ENCODE results near the gene TMEM59. TPM values are rescaled to one million over a fixed set of nuclear protein-coding genes. Genes with fewer than 3 reads are reported as not detected.
A peak's percentile ranks its signal among the peaks of the same experiment; 100 is the strongest.

Gene TMEM59
- total RNA-seq, 6 experiments from 2014 or later, result 133 to 379 (median 280) TPM

DNA sequence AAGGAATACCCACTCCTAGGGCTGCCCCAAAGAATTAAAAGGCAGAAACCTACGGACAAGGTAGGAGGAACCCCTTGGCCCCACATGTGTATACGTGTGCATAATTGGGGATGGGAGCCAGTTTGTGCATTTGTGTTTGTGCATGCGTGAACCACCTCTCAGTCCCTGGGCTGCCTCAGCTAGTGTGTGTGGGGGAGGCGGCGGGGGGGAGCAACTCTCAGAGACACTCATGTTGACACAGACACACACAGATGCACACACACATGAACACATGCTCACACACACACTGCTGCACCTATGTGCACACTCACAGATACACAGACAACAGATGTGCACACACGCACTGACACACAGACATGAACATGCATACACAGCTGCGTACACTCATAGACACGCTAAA, 40.1 kb downstream of the TMEM59 start:
- Histone ChIP-seq H3K36me3 (no peaks in the 10 kb centered on the region), H3K4me3 (no peak overlapping the region), H3K27me3 (no peaks in the 10 kb centered on the region), H3K4me1 (peaks cover 0 to 19% (median 0%) of the 10 kb centered on the region in 4 donors), H3K9me3 (no peaks in the 10 kb centered on the region), H3K27ac (no peak overlapping the region)
- no peak for ATAC-seq
- peak in 1 of 3 donors; percentile 14 for DNase-seq
- WGBS (ENCODE audit: insufficient coverage, low coverage, low lambda C conversion rate, missing lambda C conversion rate), result 69% methylated on average over 5 of the region's 8 CpGs
- intact Hi-C loops (cut with DNase I), result no loop called here
- no peak for TF ChIP-seq CTCF (IDR thresholded peaks at IDR 0.05)
- TF ChIP-seq POLR2A (IDR thresholded peaks at IDR 0.05), result no peak

DNA sequence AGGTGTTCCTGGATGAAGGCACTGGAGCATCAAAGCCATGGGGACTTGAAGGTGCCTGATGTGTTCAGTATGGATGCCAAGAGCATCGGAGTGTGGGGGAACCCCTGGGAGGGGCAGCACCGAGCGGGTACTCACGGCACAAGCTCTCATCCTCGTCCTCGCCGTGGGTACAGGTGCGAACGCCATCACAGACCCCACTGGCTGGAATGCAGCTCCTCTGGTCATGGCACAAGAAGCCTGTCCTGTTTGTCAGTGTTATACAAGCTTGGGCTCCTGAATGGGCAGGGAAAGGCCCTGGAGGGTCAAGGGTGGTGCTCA, 41.0 kb downstream of the TMEM59 start:
- peaks cover 0 to 17% (median 0%) of the 10 kb centered on the region in 4 donors for H3K4me1 ChIP-seq
- no peak overlapping the region for H3K27ac ChIP-seq
- no peak overlapping the region for H3K4me3 ChIP-seq
- DNase-seq (peak in 1 of 3 donors; percentile 35), ATAC-seq (no peak)
- WGBS (ENCODE audit: insufficient coverage, low coverage, low lambda C conversion rate, missing lambda C conversion rate), result no CpG with 5 or more reads among the region's 9 CpGs
- intact Hi-C loops (cut with DNase I), result no loop called here
- no peak for TF ChIP-seq POLR2A (IDR thresholded peaks at IDR 0.05)
- TF ChIP-seq CTCF (IDR thresholded peaks at IDR 0.05), result no peak
- no peaks in the 10 kb centered on the region for H3K27me3 ChIP-seq
- no peaks in the 10 kb centered on the region for H3K36me3 ChIP-seq
- H3K9me3 ChIP-seq, result no peaks in the 10 kb centered on the region

- intact Hi-C loops (cut with DNase I), result no loop called here
- Histone ChIP-seq H3K4me1 (peaks cover 0 to 12% (median 0%) of the 10 kb centered on the region in 4 donors), H3K27me3 (no peaks in the 10 kb centered on the region), H3K27ac (no peak overlapping the region), H3K9me3 (no peaks in the 10 kb centered on the region), H3K4me3 (no peak overlapping the region), H3K36me3 (no peaks in the 10 kb centered on the region)
- no peak for TF ChIP-seq CTCF (IDR thresholded peaks at IDR 0.05)
- TF ChIP-seq POLR2A (IDR thresholded peaks at IDR 0.05), result no peak
- WGBS (ENCODE audit: insufficient coverage, low coverage, low lambda C conversion rate, missing lambda C conversion rate), result 80% methylated on average over 5 of the region's 9 CpGs
- DNase-seq (peak in 1 of 3 donors; percentile 25), ATAC-seq (no peak)
Measured at GRCh38 chr1:54011316-54012007, 41.5 kb downstream of the TMEM59 start.

DNA sequence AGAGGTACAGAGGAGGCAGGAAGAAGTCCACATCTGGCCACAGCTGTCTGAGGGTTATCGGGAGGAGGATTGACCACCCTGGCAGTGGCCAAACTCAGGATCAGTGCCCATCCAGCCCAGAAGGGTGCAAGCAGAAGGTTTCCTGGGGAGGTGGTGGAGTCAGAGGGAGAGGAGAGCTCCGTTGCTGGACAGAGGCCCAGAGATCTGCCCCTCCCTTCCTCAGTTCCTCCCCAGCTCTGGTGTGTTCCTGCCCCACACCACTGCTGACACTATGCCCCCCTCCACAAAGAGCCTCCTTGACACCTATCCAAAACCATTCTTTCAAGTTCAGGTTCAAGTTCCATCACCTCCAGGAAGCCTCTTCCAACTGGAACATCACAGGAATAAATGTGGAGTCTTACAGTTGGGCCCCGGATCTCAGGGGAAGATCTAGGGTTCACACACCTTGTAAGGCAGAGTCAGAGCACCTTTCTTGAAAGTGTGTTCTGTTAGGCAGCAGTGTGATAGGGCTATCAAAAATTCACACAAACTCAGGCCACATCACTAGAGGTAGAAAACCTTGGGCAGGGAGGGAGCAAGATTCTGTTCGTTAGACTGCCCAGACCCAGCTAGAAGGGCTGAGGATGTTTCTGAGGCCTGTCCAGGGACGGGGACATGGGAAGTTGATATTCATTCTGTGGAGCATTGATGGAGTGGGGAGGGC, 42.4 kb downstream of the TMEM59 start:
- intact Hi-C loops (cut with DNase I), result no loop called here
- Histone ChIP-seq H3K27me3 (no peaks in the 10 kb centered on the region), H3K36me3 (no peaks in the 10 kb centered on the region), H3K4me3 (no peak overlapping the region), H3K27ac (no peak overlapping the region), H3K9me3 (no peaks in the 10 kb centered on the region), H3K4me1 (peaks cover 0 to 6% (median 0%) of the 10 kb centered on the region in 4 donors)
- no peak for TF ChIP-seq POLR2A (IDR thresholded peaks at IDR 0.05)
- TF ChIP-seq CTCF (IDR thresholded peaks at IDR 0.05), result no peak
- ATAC-seq (no peak), DNase-seq (peak in 1 of 3 donors; percentile 17)
- 79% methylated on average over 3 of the region's 5 CpGs for WGBS (ENCODE audit: insufficient coverage, low coverage, low lambda C conversion rate, missing lambda C conversion rate)
